ENCODE measurements around the gene ITGB4. TPM values are rescaled to one million over a fixed set of nuclear protein-coding genes. Genes with fewer than 3 reads are reported as not detected.

The ITGB4 gene
- total and polyA plus RNA-seq, 2 experiments from 2014 or later: 6.1 to 9.7 TPM

- TF ChIP-seq ZNF462 (CRISPR knock-in tag; IDR thresholded peaks at IDR 0.05) (no peak), STAT1 (IDR thresholded peaks at IDR 0.05; ENCODE audit: unreplicated experiment) (no peak), CTCF (conservative IDR thresholded peaks at IDR 0.05; ENCODE audit: low read depth in 2 of 2) (no peak), NANOG (IDR thresholded peaks at IDR 0.05; ENCODE audit: borderline replicate concordance) (no peak)
Measured at GRCh38 chr17:75752405-75752709, 31.1 kb downstream of the ITGB4 start (continued).

- Histone ChIP-seq H3K4me3 (peak overlapping the region; percentile 53), H3K4me2 (peak overlapping the region; percentile 73), H3K79me2 (replicated peaks; ENCODE audit: insufficient read depth) (no peaks in the 10 kb centered on the region), H3K36me3 (ENCODE audit: insufficient read depth) (no peaks in the 10 kb centered on the region), H3K27ac (ENCODE audit: low read depth) (no peak overlapping the region), H3F3A (replicated peaks; ENCODE audit: low read depth) (peaks cover 7% of the 10 kb centered on the region; the same call in 1 of the 2 replicates), H3K9me2 (ENCODE audit: insufficient read depth) (no peaks in the 10 kb centered on the region), H2AFZ (peak overlapping the region; percentile 93; the same call in 1 of the 2 replicates), H3K4me1 (ENCODE audit: insufficient read depth) (no peaks in the 10 kb centered on the region), H3K27me3 (ENCODE audit: insufficient read depth) (no peaks in the 10 kb centered on the region), H4K20me1 (replicated peaks; ENCODE audit: insufficient read depth) (no peaks in the 10 kb centered on the region)
- Mint-ChIP-seq H3K27ac (no peak overlapping the region), H3K36me3 (ENCODE audit: low read depth) (no peaks in the 10 kb centered on the region), H3K4me1 (peaks cover 6% of the 10 kb centered on the region), H3K9me3 (no peaks in the 10 kb centered on the region), H3K4me3 (peak overlapping the region; percentile 55), H3K27me3 (ENCODE audit: insufficient read depth, low read depth, poor library complexity) (peaks cover 25% of the 10 kb centered on the region)
- ATAC-seq: no peak
- DNase-seq (ENCODE audit: low spot score): no peak
- TF ChIP-seq CTCF (conservative IDR thresholded peaks at IDR 0.05; ENCODE audit: low read depth in 2 of 2) (peak; percentile 18 to 24; a peak in 1 of 4 replicates), ZNF114 (CRISPR knock-in tag; IDR thresholded peaks at IDR 0.05) (0 out of 2 replicates have a peak, but pooled peaks have one; percentile 24), REST (IDR thresholded peaks at IDR 0.05; ENCODE audit: unreplicated experiment) (no peak), POLR2AphosphoS5 (IDR thresholded peaks at IDR 0.05; ENCODE audit: low read depth) (no peak), EZH2phosphoT487 (IDR thresholded peaks at IDR 0.05; ENCODE audit: unreplicated experiment) (no peak), NANOG (IDR thresholded peaks at IDR 0.05; ENCODE audit: borderline replicate concordance) (no peak)
Measured at GRCh38 chr17:75752802-75753513, 31.7 kb downstream of the ITGB4 start.

All from GM23338 (cell line).